ENCODE results near the gene AGAP1.

The AGAP1 gene

GRCh38 chr2:235627682-235628081, 133.8 kb downstream of the AGAP1 start:
- Mint-ChIP-seq H3K27me3 (peaks cover 11% of the 10 kb centered on the region), H3K36me3 (ENCODE audit: insufficient read depth) (peaks cover 3% of the 10 kb centered on the region), H3K27ac (ENCODE audit: low read depth) (no peak overlapping the region), H3K4me3 (no peak overlapping the region), H3K4me1 (peaks cover 11% of the 10 kb centered on the region), H3K9me3 (no peaks in the 10 kb centered on the region)
- DNase-seq (ENCODE audit: low spot score in 2 of 2) (no peak), ATAC-seq (replicated peaks; ENCODE audit: extremely low read depth, poor library complexity, severe bottlenecking) (no peak)

GRCh38 chr2:235630718-235631296, 137.0 kb downstream of the AGAP1 start:
- no peak for DNase-seq (ENCODE audit: low spot score in 2 of 2)
- no peaks in the 10 kb centered on the region for H3K9me3 Mint-ChIP-seq
- no peak overlapping the region for H3K27ac Mint-ChIP-seq (ENCODE audit: low read depth)
- no peak overlapping the region for H3K4me3 Mint-ChIP-seq
- H3K4me1 Mint-ChIP-seq, result peaks cover 11% of the 10 kb centered on the region
- no peak for ATAC-seq (replicated peaks; ENCODE audit: extremely low read depth, poor library complexity, severe bottlenecking)
- H3K27me3 Mint-ChIP-seq, result peaks cover 11% of the 10 kb centered on the region
- H3K36me3 Mint-ChIP-seq (ENCODE audit: insufficient read depth), result peaks cover 4% of the 10 kb centered on the region

GRCh38 chr2:235634435-235635158, 140.8 kb downstream of the AGAP1 start:
- DNase-seq (ENCODE audit: low spot score in 2 of 2) (no peak), ATAC-seq (replicated peaks; ENCODE audit: extremely low read depth, poor library complexity, severe bottlenecking) (no peak)
- Mint-ChIP-seq H3K4me3 (no peak overlapping the region), H3K27me3 (no peaks in the 10 kb centered on the region), H3K9me3 (no peaks in the 10 kb centered on the region), H3K36me3 (ENCODE audit: insufficient read depth) (peaks cover 4% of the 10 kb centered on the region), H3K27ac (ENCODE audit: low read depth) (no peak overlapping the region), H3K4me1 (peaks cover 8% of the 10 kb centered on the region)

- no peak overlapping the region for H3K27ac Mint-ChIP-seq (ENCODE audit: low read depth)
- peaks cover 16% of the 10 kb centered on the region for H3K4me1 Mint-ChIP-seq
- DNase-seq (ENCODE audit: low spot score in 2 of 2) (no peak), ATAC-seq (replicated peaks; ENCODE audit: extremely low read depth, poor library complexity, severe bottlenecking) (no peak)
- H3K36me3 Mint-ChIP-seq (ENCODE audit: insufficient read depth), result peaks cover 2% of the 10 kb centered on the region
- H3K27me3 Mint-ChIP-seq, result no peaks in the 10 kb centered on the region
- H3K4me3 Mint-ChIP-seq, result no peak overlapping the region
- no peaks in the 10 kb centered on the region for H3K9me3 Mint-ChIP-seq
Observed at GRCh38 chr2:235636546-235636945, 142.7 kb downstream of the AGAP1 start.

- ATAC-seq (replicated peaks; ENCODE audit: extremely low read depth, poor library complexity, severe bottlenecking), result no peak
- H3K4me3 Mint-ChIP-seq, result no peak overlapping the region
- peaks cover 21% of the 10 kb centered on the region for H3K4me1 Mint-ChIP-seq
- peaks cover 2% of the 10 kb centered on the region for H3K36me3 Mint-ChIP-seq (ENCODE audit: insufficient read depth)
- no peak for DNase-seq (ENCODE audit: low spot score in 2 of 2)
- peaks cover 9% of the 10 kb centered on the region for H3K27me3 Mint-ChIP-seq
- no peaks in the 10 kb centered on the region for H3K9me3 Mint-ChIP-seq
- H3K27ac Mint-ChIP-seq (ENCODE audit: low read depth), result no peak overlapping the region
Observed at GRCh38 chr2:235637896-235638295, 144.1 kb downstream of the AGAP1 start.

GRCh38 chr2:235638541-235639427, 144.9 kb downstream of the AGAP1 start:
- no peaks in the 10 kb centered on the region for H3K9me3 Mint-ChIP-seq
- peaks cover 21% of the 10 kb centered on the region for H3K4me1 Mint-ChIP-seq
- peaks cover 9% of the 10 kb centered on the region for H3K27me3 Mint-ChIP-seq
- ATAC-seq (replicated peaks; ENCODE audit: extremely low read depth, poor library complexity, severe bottlenecking), result no peak
- no peak overlapping the region for H3K27ac Mint-ChIP-seq (ENCODE audit: low read depth)
- DNase-seq (ENCODE audit: low spot score in 2 of 2), result no peak
- no peak overlapping the region for H3K4me3 Mint-ChIP-seq
- H3K36me3 Mint-ChIP-seq (ENCODE audit: insufficient read depth), result no peaks in the 10 kb centered on the region

GRCh38 chr2:235639428-235639773, 145.6 kb downstream of the AGAP1 start:
- Mint-ChIP-seq H3K27ac (ENCODE audit: low read depth) (no peak overlapping the region), H3K4me3 (no peak overlapping the region), H3K9me3 (no peaks in the 10 kb centered on the region), H3K36me3 (ENCODE audit: insufficient read depth) (no peaks in the 10 kb centered on the region), H3K27me3 (peaks cover 9% of the 10 kb centered on the region), H3K4me1 (peaks cover 21% of the 10 kb centered on the region)
- DNase-seq (ENCODE audit: low spot score in 2 of 2), result no peak
- ATAC-seq (replicated peaks; ENCODE audit: extremely low read depth, poor library complexity, severe bottlenecking), result no peak

GRCh38 chr2:235639885-235640284, 146.0 kb downstream of the AGAP1 start:
- Mint-ChIP-seq H3K4me3 (no peak overlapping the region), H3K27me3 (peaks cover 9% of the 10 kb centered on the region), H3K36me3 (ENCODE audit: insufficient read depth) (no peaks in the 10 kb centered on the region), H3K4me1 (peaks cover 21% of the 10 kb centered on the region), H3K27ac (ENCODE audit: low read depth) (no peak overlapping the region), H3K9me3 (no peaks in the 10 kb centered on the region)
- ATAC-seq (replicated peaks; ENCODE audit: extremely low read depth, poor library complexity, severe bottlenecking), result no peak
- DNase-seq (ENCODE audit: low spot score in 2 of 2), result no peak

GRCh38 chr2:235640377-235640776, 146.5 kb downstream of the AGAP1 start:
- no peaks in the 10 kb centered on the region for H3K9me3 Mint-ChIP-seq
- ATAC-seq (replicated peaks; ENCODE audit: extremely low read depth, poor library complexity, severe bottlenecking), result no peak
- no peak overlapping the region for H3K27ac Mint-ChIP-seq (ENCODE audit: low read depth)
- H3K4me3 Mint-ChIP-seq, result no peak overlapping the region
- H3K27me3 Mint-ChIP-seq, result peaks cover 9% of the 10 kb centered on the region
- DNase-seq (ENCODE audit: low spot score in 2 of 2), result no peak
- H3K4me1 Mint-ChIP-seq, result peaks cover 21% of the 10 kb centered on the region
- H3K36me3 Mint-ChIP-seq (ENCODE audit: insufficient read depth), result no peaks in the 10 kb centered on the region

- H3K4me3 Mint-ChIP-seq, result no peak overlapping the region
Observed at GRCh38 chr2:235640926-235641723, 147.3 kb downstream of the AGAP1 start.

GRCh38 chr2:235641956-235642355, 148.1 kb downstream of the AGAP1 start:
- no peak for DNase-seq (ENCODE audit: low spot score in 2 of 2)
- no peaks in the 10 kb centered on the region for H3K36me3 Mint-ChIP-seq (ENCODE audit: insufficient read depth)
- H3K9me3 Mint-ChIP-seq, result no peaks in the 10 kb centered on the region
- ATAC-seq (replicated peaks; ENCODE audit: extremely low read depth, poor library complexity, severe bottlenecking), result no peak
- peaks cover 21% of the 10 kb centered on the region for H3K4me1 Mint-ChIP-seq
- peaks cover 9% of the 10 kb centered on the region for H3K27me3 Mint-ChIP-seq
- no peak overlapping the region for H3K4me3 Mint-ChIP-seq
- H3K27ac Mint-ChIP-seq (ENCODE audit: low read depth), result no peak overlapping the region

More at GRCh38 chr2:235640926-235641723, 147.3 kb downstream of the AGAP1 start:
- ATAC-seq (replicated peaks; ENCODE audit: extremely low read depth, poor library complexity, severe bottlenecking) (no peak), DNase-seq (ENCODE audit: low spot score in 2 of 2) (no peak)
- Mint-ChIP-seq H3K27me3 (peaks cover 9% of the 10 kb centered on the region), H3K27ac (ENCODE audit: low read depth) (no peak overlapping the region), H3K4me1 (peaks cover 21% of the 10 kb centered on the region), H3K36me3 (ENCODE audit: insufficient read depth) (no peaks in the 10 kb centered on the region), H3K9me3 (no peaks in the 10 kb centered on the region)

- H3K4me1 Mint-ChIP-seq, result peaks cover 21% of the 10 kb centered on the region
- no peaks in the 10 kb centered on the region for H3K36me3 Mint-ChIP-seq (ENCODE audit: insufficient read depth)
- H3K27me3 Mint-ChIP-seq, result peaks cover 9% of the 10 kb centered on the region
- peak overlapping the region; percentile 67 for H3K27ac Mint-ChIP-seq (ENCODE audit: low read depth)
- no peak overlapping the region for H3K4me3 Mint-ChIP-seq
- DNase-seq (ENCODE audit: low spot score in 2 of 2) (no peak), ATAC-seq (replicated peaks; ENCODE audit: extremely low read depth, poor library complexity, severe bottlenecking) (no peak)
- H3K9me3 Mint-ChIP-seq, result no peaks in the 10 kb centered on the region
Observed at GRCh38 chr2:235642446-235643098, 148.7 kb downstream of the AGAP1 start.
